GM19452 (cell line): ENCODE results near the gene CST7.
"Not testable (repeated sequence)": the region's sequence is repeated elsewhere in the genome, so short reads cannot be mapped to it uniquely, and the experiment has no call there.

ENCODE experiments used
- ATAC-seq: cut with Tn5 transposase; IDR thresholded peaks from one replicate; pipeline ENCODE4 v1.9.1; 2021; ENCODE audit not compliant: unreplicated experiment

The CST7 gene, protein sequence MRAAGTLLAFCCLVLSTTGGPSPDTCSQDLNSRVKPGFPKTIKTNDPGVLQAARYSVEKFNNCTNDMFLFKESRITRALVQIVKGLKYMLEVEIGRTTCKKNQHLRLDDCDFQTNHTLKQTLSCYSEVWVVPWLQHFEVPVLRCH

DNA sequence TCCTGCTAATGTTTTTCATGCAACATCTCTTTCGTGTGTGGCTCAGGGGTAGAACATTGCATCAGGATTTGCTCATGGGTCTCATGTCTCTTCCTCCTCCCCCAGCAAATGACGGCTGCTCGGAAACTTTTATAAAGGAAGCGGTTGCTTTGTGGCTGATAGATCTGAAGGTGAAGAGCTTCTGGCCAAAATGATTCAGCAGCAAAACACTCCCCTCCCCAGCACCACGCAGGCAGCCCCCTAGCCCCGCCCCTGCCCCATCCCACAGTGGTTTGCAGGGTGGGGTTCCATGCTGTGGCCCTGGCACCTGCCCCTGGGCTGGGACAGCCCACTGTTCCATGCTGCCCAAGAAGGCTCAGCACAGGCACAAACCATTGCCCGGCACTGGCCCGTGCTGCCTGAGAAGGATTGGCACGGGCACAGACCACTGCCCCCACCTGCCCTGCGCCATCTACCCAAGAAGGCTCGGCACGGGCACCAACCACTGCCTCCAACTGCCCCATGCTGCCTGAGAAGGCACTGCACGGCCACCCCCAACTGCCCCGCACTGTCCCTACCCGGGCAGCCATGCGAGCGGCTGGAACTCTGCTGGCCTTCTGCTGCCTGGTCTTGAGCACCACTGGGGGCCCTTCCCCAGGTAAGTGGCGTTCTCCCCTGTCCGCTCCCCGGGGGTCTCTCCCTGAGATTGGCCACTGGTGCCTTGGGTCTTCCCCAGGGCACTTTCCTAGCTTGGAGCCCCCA, at the start of gene CST7:
Gene CST7 (plus strand): TSS at position 331 of the 741 bp plus-strand sequence. CDS start 237 bp downstream, at position 568.
- peak; percentile 51 for ATAC-seq

- no peak for ATAC-seq
Observed at GRCh38 chr20:24906806-24907205, 42.3 kb upstream of the CST7 start.

- no peak for ATAC-seq
Observed at GRCh38 chr20:24908642-24909041, 40.4 kb upstream of the CST7 start.

DNA sequence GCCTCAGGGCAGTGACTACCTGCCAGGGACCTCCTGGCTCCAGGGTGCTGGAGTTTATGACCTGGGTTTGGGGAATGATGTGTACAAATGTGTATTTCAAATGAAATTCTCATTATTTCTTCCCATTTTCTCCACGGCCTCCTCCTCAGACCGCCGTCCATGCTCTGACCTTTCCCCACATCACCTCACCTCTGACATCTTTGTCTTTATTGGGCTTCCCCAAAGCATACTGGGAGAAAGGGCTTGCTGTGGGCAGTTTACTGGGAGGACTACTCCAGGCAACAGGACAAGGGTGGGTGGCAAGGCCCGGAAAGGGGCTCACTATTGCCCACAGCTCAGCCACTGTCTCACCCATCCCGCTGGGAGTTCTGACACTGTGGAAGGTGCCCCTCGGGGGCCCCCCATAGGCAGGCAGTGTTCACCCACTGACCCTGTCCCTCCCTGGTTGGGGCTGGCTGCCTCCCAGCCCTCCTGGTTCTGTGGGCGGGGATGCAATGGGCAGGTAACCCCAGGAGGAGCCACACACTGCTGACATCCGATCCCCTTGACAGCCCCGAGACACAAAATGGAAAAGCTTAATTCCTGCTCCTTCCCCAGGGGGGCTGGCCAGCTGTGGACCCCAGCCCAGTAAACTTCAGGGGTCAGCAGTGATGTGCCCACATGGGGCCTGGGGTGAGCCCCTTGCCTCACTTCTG, 39.8 kb upstream of the CST7 start:
- ATAC-seq, result no peak

GRCh38 chr20:24909861-24910260, 39.2 kb upstream of the CST7 start:
- no peak for ATAC-seq

DNA sequence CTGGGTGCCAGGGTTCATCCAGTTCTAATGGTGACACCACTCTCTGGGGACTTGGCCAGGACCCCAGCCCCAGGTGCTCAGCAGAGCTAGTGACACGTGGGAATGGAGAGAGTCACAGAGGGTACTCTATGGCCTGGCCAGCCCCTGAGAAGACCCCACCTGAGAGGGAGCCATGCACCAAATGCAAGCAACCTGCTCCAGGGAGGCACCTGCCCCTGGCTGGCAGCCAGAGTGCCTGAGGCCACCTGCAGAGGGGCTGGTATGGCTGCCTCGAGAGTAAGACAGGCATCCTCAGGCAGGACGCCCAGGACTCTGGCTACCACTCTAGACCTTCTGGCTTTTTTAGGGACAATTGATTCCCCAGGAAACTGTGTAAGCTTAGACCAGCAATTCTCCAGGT, 38.6 kb upstream of the CST7 start:
- ATAC-seq, result no peak

DNA sequence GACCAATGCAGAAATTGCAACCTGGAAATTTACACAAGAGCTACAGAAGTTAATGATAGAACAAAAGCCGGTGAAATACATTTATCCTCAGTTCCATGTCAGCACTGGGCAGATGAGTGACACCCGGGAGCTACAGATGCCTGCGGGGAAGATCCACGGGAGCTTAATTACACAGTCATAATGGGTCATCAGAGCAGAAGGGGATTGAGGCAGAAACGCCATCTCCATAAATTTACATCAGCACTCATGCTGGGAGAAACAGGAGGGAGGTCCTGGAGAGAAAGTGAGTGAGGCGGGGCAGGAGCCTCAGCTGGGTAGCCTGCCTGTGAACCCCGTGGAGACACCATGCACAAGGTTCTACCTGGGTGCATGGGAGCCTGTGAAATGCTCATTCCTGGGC, 37.6 kb upstream of the CST7 start:
- no peak for ATAC-seq

- ATAC-seq, result no peak
Observed at GRCh38 chr20:24912397-24913075, 36.5 kb upstream of the CST7 start.

GRCh38 chr20:24913076-24913628, 35.9 kb upstream of the CST7 start:
- no peak for ATAC-seq

GRCh38 chr20:24914388-24915241, 34.5 kb upstream of the CST7 start:
- ATAC-seq, result no peak

- ATAC-seq, result no peak
Observed at GRCh38 chr20:24915440-24915839, 33.6 kb upstream of the CST7 start.

- no peak for ATAC-seq
Observed at GRCh38 chr20:24915892-24916291, 33.2 kb upstream of the CST7 start.

DNA sequence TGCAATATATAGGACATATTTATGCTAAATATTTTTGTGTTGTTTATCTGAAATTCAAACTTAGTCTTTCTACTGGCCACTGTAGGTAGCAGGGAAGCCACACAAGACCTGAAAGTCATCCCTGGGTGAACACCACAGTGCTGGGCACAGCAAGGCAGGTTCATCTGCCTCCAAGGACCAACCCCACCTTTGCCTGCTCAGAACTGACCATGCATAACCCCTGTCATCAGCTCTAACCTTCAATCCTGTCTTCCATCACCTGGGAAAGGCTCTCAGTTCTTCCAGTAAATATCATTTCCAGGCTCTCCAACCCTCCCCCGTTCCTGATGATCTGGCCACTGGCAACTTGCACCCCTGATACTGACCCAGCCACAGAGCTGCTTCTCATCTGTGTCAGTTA, 32.7 kb upstream of the CST7 start:
- ATAC-seq, result no peak

GRCh38 chr20:24917056-24917455, 32.0 kb upstream of the CST7 start:
- ATAC-seq, result no peak

DNA sequence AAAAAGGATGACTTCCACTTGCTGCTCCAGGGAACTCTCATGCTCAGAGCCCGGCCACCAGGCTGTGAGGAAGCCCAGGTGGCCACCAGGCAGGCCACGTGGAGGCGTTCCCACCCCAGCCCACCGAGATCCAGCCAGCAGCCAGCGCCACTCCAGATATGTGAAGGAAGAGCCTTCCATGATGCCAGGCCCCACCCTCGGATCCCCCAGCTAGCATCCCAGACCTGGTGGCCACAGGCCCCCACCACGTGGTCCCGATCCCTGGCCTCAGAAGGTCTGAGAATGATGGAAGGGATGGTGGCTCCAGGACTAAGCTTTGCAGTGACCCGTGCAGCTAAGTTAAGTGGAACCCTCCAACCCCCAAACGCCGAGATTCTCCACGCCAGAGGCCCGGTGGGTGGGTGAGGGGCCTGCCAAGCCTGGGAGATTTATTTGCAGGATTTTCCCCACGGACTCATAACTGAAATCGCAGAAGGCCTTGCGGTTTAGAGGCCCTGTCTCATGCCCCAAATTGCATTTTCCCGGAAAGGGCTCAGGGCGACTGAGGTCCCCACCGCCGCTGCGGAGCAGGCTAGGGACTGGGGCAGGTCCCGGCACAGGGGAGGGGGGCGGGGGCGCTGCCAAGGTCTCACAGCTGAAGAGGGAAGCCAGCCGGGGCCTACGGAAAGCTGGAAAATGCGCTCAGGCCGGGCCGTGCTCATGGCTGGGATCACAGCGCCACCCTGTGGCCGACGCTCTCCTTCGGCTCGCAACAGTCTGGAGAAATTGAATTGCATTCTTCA, 31.1 kb upstream of the CST7 start:
- no peak for ATAC-seq

DNA sequence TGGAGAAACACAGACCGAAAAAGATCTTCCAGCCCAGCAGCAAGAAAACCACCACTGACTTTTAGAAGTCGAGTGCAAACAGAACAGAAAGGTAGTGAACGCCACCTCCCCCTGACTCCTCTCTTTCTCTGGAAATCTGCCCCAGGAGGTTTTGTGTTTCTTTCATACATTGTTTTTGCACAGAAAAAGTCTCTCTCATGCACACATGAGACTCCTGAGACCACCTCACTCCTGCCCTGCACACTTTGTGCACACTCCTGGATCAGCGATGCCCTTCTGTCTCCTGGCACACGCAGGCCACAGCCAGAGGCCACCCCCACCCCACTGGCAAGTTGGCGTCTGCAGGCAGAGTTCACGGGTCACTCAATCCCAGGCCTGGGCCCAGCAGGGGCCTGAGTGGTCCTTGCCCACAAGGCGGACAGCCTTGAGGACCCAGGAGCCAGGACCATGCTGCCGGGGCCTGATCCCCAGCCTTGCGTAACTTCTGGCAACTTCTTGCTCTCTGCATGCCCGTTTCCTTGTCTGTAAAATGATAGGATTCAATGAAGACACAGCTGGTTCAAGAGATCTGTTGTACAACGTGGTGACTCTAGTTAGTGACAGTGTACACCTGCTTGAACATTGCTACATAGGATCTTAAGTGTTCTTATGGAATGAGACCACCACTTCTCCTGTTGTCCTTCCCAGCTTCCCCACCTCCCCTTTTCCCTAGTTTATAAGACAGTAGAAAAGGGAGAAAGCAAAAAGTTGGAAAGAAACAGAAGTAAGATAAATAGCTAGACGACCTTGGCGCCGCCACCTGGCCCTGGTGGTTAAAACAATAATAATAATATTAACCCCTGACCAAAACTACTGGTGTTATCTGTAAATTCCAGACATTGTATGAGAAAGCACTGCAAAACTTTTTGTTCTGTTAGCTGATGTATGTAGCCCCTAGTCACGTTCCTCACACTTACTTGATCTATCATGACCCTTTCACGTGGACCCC, 30.2 kb upstream of the CST7 start:
- no peak for ATAC-seq

GRCh38 chr20:24919665-24920064, 29.4 kb upstream of the CST7 start:
- ATAC-seq, result not testable (repeated sequence)

DNA sequence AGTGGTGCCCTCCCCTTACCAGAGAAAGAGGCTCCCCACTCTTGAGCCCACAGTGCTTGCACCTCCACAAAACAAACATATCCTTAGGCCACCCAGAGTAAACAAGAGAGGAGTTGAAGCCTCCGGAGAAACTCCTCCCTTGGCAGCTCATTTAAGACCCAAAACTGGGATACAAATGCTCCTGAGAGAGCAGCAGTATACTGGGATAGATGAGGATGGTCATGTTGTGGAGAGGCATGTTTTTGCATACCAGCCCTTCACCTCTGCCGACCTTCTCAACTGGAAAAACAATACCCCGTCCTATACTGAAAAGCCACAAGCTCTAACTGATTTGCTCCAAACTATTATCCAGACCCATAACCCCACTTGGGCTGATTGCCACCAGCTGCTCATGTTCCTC, 28.4 kb upstream of the CST7 start:
- not testable (repeated sequence) for ATAC-seq
